Activated effector memory CD4-positive, alpha-beta T cell treated with Interleukin-2 at 50 U/mL for 16 hours (primary cell): ENCODE data around the gene CASP9.

Experiments used
- DNase-seq: peaks from one replicate; pipeline ENCODE4 v3.0.0-alpha.2; 2020

The CASP9 gene

GRCh38 chr1:15444468-15445389, 79.3 kb downstream of the CASP9 start:
- DNase-seq: no peak

- DNase-seq: no peak
Measured at GRCh38 chr1:15443281-15443680, 80.7 kb downstream of the CASP9 start.

- DNase-seq: no peak
Measured at GRCh38 chr1:15442759-15443158, 81.3 kb downstream of the CASP9 start.

DNA sequence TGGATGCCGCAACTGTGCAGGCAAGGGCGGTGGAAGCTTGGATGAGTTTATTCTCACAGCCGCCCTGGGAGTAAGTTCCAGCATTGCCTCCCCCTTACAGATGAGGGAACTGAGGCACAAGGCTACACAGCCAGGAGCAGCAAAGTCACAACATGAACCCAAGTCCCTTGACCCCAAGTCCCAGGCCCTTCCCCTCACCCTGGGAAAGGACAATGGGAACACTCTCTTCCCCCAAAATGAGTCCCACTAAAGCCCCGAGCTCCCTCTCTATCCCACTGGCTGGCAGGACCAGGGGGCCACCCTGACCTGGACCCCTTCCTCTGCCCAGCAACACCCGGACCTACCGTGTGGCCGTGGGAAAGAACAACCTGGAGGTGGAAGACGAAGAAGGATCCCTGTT, 81.9 kb downstream of the CASP9 start:
- DNase-seq: no peak
